Brain pericyte (primary cell): ENCODE measurements around the gene CASP10.
"Not testable (repeated sequence)": the region's sequence is repeated elsewhere in the genome, so short reads cannot be mapped to it uniquely, and the experiment has no call there.

Experiments
- DNase-seq: peaks from one replicate; pipeline ENCODE4 v3.0.0-alpha.2; 2012; ENCODE audit warnings: low read depth, low spot score

The CASP10 gene

GRCh38 chr2:201182650-201183364 lies at the start of gene CASP10:
Gene CASP10, plus strand, starts transcription at chr2:201183141. Its CDS starts 2,637 bp downstream, at chr2:201185778.
- DNase-seq: no peak

- no peak for DNase-seq
Measured at GRCh38 chr2:201135386-201135785, 47.6 kb upstream of the CASP10 start.

- no peak for DNase-seq
Measured at GRCh38 chr2:201136889-201137321, 46.0 kb upstream of the CASP10 start.

- no peak for DNase-seq
Measured at GRCh38 chr2:201137505-201138400, 45.2 kb upstream of the CASP10 start.

GRCh38 chr2:201138401-201138970 lies 44.5 kb upstream of the CASP10 start:
- no peak for DNase-seq

GRCh38 chr2:201138986-201139781 lies 43.8 kb upstream of the CASP10 start:
- not testable (repeated sequence) for DNase-seq

- DNase-seq: no peak
Measured at GRCh38 chr2:201139836-201140604, 42.9 kb upstream of the CASP10 start.

GRCh38 chr2:201144101-201145051 lies 38.6 kb upstream of the CASP10 start:
- no peak for DNase-seq

- no peak for DNase-seq
Measured at GRCh38 chr2:201148434-201148990, 34.4 kb upstream of the CASP10 start.

- no peak for DNase-seq
Measured at GRCh38 chr2:201149064-201149820, 33.7 kb upstream of the CASP10 start.

GRCh38 chr2:201149821-201150165 lies 33.1 kb upstream of the CASP10 start:
- DNase-seq: not testable (repeated sequence)

- no peak for DNase-seq
Measured at GRCh38 chr2:201150454-201151020, 32.4 kb upstream of the CASP10 start.

- no peak for DNase-seq
Measured at GRCh38 chr2:201151127-201151981, 31.6 kb upstream of the CASP10 start.

GRCh38 chr2:201152517-201152916 lies 30.4 kb upstream of the CASP10 start:
- no peak for DNase-seq

- DNase-seq: no peak
Measured at GRCh38 chr2:201152999-201153815, 29.7 kb upstream of the CASP10 start.

- no peak for DNase-seq
Measured at GRCh38 chr2:201154615-201155399, 28.1 kb upstream of the CASP10 start.
